H1 (cell line): Measurements from ENCODE around the gene FASLG.

ENCODE experiments used
- EZH2 ChIP-seq: fragments of 200-600 bp; sonication (generic); IDR thresholded peaks from 2 replicates; pipeline ENCODE4 v1.7.1; 2012; ENCODE audit warnings: low read depth, mild to moderate bottlenecking, moderate library complexity, low read length, inconsistent platforms; ENCODE audit not compliant: severe bottlenecking
- HDAC2 ChIP-seq, 2 experiments: fragments of 300-600 bp in 1 of 2; sonication (generic) in 1 of 2; IDR thresholded peaks; 2 replicates each; pipeline ENCODE4 v1.6.1; 2011 to 2012; ENCODE audit warnings: low read depth in 2 of 2, low read length in 2 of 2, mild to moderate bottlenecking in 2 of 2, moderate library complexity in 2 of 2, borderline replicate concordance in 1 of 2, inconsistent platforms in 1 of 2
- POLR2AphosphoS5 ChIP-seq: IDR thresholded peaks from 2 replicates; pipeline ENCODE4 v1.6.1; 2011; ENCODE audit warnings: low read depth, low read length
- SRF ChIP-seq: IDR thresholded peaks from 2 replicates; pipeline ENCODE4 v1.6.1; 2011; ENCODE audit warnings: mild to moderate bottlenecking, low read depth, low read length, moderate library complexity
- TBP ChIP-seq: IDR thresholded peaks from 2 replicates; pipeline ENCODE4 v1.6.1; 2011; ENCODE audit warnings: low read depth, low read length, improper control_type of control experiment
- YY1 ChIP-seq: IDR thresholded peaks from 2 replicates; pipeline ENCODE4 v1.6.1; 2011; ENCODE audit warnings: low read depth, mild to moderate bottlenecking, low read length

- TF ChIP-seq HDAC2 (IDR thresholded peaks at IDR 0.05; ENCODE audit: borderline replicate concordance in 1 of 2, low read depth in 2 of 2, low read length in 2 of 2) (no peak), EZH2 (no peak), YY1 (no peak), POLR2AphosphoS5 (no peak), SRF (no peak), TBP (no peak)
Measured at GRCh38 chr1:172698224-172698623, 39.3 kb downstream of the FASLG start.
